Neural cell (in vitro differentiated cells): ENCODE results near the gene ADAMTS14.

Experiments used
- EP300 ChIP-seq: fragments of 450-650 bp; conservative IDR thresholded peaks from 2 replicates; pipeline ENCODE4 v1.6.1; 2014; ENCODE audit warnings: antibody characterized with exemption, mild to moderate bottlenecking, moderate library complexity; ENCODE audit not compliant: poor library complexity, severe bottlenecking
- POLR2AphosphoS5 ChIP-seq: IDR thresholded peaks from 2 replicates; pipeline ENCODE4 v1.6.1; 2012
- TAF1 ChIP-seq: IDR thresholded peaks from 2 replicates; pipeline ENCODE4 v1.6.1; 2012; ENCODE audit warnings: low read depth
- TF ChIP-seq, protein P1 (sequence below): fragments of 450-650 bp; IDR thresholded peaks from 2 replicates; pipeline ENCODE4 v1.5.1; 2014; ENCODE audit warnings: antibody characterized with exemption, mild to moderate bottlenecking, moderate library complexity; ENCODE audit not compliant: poor library complexity, severe bottlenecking

DNA sequence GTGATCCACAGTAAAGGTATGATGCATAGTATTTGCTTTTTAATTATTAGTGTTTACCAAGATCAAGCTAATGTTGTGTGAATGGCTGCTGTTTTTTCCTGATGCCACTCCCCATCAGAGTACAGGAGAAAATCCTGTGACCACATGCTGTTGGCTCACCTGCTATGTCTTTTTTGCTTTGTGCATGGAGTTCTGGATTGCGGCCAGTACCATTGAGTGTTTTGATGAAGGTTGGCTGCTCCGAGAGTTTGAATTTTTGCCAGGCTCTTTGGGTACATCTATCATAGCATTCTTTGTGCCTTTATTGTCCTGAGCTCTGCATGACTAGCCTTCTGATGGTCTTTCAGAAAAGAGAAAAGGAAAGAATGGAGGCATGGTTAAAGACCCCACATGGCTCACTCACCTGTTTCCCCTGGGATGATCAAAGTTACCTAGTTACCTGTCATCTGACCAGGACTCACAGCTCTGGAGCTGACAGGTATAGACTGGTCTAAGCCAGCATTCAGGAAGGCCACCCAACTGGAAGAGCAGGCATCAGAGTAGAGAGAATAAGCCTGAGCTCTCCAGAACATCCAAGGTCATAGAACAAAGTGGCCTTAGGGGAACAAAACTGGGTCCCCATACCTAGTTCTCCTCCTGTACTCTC lies 131.6 kb downstream of the ADAMTS14 start:
- TF ChIP-seq, protein P1, sequence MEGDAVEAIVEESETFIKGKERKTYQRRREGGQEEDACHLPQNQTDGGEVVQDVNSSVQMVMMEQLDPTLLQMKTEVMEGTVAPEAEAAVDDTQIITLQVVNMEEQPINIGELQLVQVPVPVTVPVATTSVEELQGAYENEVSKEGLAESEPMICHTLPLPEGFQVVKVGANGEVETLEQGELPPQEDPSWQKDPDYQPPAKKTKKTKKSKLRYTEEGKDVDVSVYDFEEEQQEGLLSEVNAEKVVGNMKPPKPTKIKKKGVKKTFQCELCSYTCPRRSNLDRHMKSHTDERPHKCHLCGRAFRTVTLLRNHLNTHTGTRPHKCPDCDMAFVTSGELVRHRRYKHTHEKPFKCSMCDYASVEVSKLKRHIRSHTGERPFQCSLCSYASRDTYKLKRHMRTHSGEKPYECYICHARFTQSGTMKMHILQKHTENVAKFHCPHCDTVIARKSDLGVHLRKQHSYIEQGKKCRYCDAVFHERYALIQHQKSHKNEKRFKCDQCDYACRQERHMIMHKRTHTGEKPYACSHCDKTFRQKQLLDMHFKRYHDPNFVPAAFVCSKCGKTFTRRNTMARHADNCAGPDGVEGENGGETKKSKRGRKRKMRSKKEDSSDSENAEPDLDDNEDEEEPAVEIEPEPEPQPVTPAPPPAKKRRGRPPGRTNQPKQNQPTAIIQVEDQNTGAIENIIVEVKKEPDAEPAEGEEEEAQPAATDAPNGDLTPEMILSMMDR = no peak
- TF ChIP-seq EP300 (no peak), POLR2AphosphoS5 (no peak), TAF1 (no peak)
